GM18861 (cell line): ENCODE data around the gene TMEM183A.

Source experiments
- ATAC-seq: cut with Tn5 transposase; IDR thresholded peaks from one replicate; pipeline ENCODE4 v1.9.1; 2021; ENCODE audit not compliant: unreplicated experiment

Gene TMEM183A

DNA sequence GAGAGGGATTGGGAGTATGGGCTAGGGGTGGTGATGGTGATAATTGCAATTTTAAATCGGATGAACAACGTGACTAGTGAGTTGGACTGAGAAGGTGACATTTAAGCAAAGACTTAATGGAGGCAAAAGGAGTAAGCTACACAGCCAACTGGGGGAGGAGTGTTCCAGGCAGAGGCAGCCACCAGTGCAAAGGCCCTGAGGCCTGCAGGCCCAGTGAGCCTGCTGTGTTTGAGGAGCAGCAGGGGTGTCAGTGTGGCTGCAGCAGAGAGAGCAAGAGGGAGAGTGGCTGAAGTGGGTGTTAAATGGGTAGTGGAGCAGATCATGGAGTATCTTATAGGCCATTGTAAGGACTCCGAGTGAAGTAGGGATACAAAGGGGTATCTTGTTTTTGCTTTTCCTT is 59.8 kb downstream of the TMEM183A start:
- no peak for ATAC-seq

GRCh38 chr1:203069030-203069747 is 62.0 kb downstream of the TMEM183A start:
- ATAC-seq = no peak

DNA sequence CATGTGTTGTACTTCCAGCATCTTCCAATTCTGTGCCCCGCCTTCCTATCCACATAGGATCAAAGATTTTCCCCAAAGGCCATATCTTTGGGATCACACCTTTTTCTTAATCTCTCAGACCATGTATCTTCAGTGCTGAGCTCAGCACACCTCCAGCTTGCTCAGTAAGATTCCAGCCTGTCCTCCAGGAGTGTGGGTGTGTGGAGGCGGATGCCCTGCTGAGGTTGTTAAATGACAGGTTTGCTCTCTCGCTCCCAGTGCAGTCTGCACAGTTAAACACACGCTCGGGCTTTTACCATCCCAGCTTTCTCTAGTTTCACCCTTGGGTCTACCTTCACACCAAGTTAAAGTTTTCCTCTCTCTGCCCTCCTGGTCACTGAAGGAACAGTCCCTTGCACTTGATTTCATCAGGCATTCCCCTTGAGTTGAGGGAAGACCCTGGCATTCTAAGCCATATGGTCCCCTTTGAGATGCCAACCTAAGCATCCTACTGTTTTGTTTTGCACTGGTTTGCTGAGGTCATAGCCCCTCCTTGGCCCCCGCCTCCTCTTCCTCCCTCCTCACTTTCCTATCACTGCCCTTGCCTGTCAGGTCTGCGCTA is 64.9 kb downstream of the TMEM183A start:
- ATAC-seq = no peak

DNA sequence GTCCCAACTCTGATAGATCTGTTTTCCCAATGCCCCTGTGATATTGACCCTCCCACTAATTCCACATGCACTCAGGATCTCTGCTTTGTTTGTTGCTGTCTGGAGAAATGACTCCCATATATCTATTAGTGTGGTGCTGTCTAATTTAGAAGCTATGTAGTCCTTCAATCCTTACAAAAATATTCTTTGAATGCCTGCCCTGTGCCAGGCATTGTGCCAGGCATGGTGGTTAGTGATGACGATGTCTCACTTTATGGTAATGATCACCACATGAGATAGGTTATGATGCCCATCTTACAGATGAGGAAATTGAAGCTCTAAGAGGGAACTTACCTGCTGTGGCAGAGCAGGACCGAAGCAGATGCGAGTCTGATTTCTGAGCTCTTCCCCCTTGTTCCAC is 65.7 kb downstream of the TMEM183A start:
- no peak for ATAC-seq

DNA sequence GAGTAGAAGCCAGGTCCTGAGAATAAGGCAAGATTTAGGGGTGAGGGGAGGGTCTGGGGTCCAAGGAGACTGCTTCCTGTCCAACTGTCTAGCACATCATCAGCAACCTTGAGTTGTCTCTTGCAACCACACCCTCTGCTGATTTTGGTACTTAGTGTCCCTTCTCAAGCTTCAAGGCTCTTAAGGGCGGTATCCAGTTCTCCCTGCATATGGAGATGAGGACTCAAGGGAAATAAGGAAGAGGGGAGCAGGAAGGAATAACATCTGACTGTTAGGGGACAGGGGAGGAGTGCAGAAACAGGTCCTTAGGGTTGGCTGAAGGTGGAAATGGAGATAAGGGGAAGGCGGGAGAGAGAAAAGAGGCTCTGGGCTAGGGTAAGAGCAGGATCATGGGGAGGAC is 66.3 kb downstream of the TMEM183A start:
- no peak for ATAC-seq
